BLaER1 (cell line): ENCODE measurements around the gene SNX5.
A peak's percentile ranks its signal among the peaks of the same experiment; 100 is the strongest.

Source experiments
- H3K27ac ChIP-seq: shearing (Covaris generic); formaldehyde crosslinking; 2 replicates; pipeline ENCODE4 v1.8.1; 2022
- H3K27me3 ChIP-seq: shearing (Covaris generic); formaldehyde crosslinking; 2 replicates; pipeline ENCODE4 v1.8.1; 2022
- H3K36me3 ChIP-seq: shearing (Covaris generic); formaldehyde crosslinking; 2 replicates; pipeline ENCODE4 v1.8.1; 2022
- H3K4me1 ChIP-seq: shearing (Covaris generic); formaldehyde crosslinking; 2 replicates; pipeline ENCODE4 v1.8.1; 2022
- H3K4me2 ChIP-seq: shearing (Covaris generic); formaldehyde crosslinking; 2 replicates; pipeline ENCODE4 v1.8.1; 2022
- H3K4me3 ChIP-seq: shearing (Covaris generic); formaldehyde crosslinking; 2 replicates; pipeline ENCODE4 v1.8.1; 2022
- H3K9ac ChIP-seq: shearing (Covaris generic); formaldehyde crosslinking; 2 replicates; pipeline ENCODE4 v1.8.1; 2022
- H3K9me3 ChIP-seq: shearing (Covaris generic); formaldehyde crosslinking; 2 replicates; pipeline ENCODE4 v1.8.1; 2022
- H4K20me1 ChIP-seq: shearing (Covaris generic); formaldehyde crosslinking; 2 replicates; pipeline ENCODE4 v1.8.1; 2022
- Cebpa-rat ChIP-seq: shearing (Covaris generic); IDR thresholded peaks from 2 replicates; pipeline ENCODE4 v1.8.1; 2022

Gene SNX5

DNA sequence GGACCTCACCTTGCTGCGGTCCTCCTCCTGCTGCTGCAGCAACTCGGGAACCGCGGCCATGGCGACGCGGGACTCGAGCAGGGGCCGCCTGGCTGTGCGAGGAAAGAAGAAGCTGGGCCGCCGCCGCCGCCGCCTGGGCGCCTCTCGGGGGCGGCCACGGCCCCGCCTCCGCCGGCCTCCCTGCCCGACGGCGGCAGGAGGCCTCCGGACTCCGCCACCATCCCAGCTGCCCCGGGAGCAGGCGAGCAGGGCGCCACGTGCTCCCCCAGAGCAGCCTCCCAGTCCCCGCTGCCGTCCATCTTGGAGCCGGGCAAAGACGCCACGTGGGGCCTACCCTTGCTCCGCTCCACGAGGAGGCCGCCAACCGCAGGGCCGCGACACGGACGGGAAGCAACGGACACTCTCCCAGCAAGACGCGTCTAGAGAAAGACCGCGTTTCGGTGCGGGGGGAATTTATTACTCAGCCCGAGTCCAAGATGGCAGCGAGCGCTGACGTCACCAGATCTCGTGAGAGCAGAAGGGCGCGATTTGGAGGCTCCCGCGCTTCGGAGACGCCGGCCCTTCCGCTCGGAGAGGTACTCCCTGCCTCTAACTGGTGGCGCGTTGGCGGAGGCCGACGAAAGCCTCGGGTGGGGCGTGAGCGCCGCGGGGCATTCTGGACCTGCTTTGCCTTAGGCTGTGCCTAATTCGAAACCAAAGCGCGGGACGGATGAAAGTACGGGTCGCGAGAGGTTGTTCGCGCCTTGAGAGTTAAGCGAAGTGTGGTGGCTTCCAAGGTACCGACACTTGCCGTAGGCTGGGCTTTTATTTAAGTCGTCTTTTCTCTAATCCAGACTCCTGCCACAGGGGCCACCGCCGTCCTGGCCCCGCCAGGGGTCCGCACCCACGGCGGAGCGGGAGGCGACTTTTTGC, at the start of gene SNX5, which contains the start of gene MGME1:
Gene SNX5 (minus strand): TSS at position 429 of the 912 bp plus-strand sequence. CDS start 369 bp downstream, at position 60.
Gene MGME1 (plus strand): TSS at position 653 of the 912 bp plus-strand sequence. CDS start 842 bp downstream, outside the sequence.
- H3K27ac ChIP-seq = peak within 1 kb of the TSS; percentile 100
- H3K4me3 ChIP-seq = peak within 1 kb of the TSS; percentile 92
- no peaks in the 10 kb centered on the region for H3K9me3 ChIP-seq
- H3K9ac ChIP-seq = peak within 1 kb of the TSS; percentile 100
- H3K4me2 ChIP-seq = peak within 1 kb of the TSS; percentile 96
- TF ChIP-seq Cebpa-rat = no peak
- H3K27me3 ChIP-seq = no peaks in the 10 kb centered on the region
- peaks cover 33% of the 10 kb centered on the region for H3K36me3 ChIP-seq
- peaks cover 39% of the 10 kb centered on the region for H3K4me1 ChIP-seq
- H4K20me1 ChIP-seq = peaks cover 47% of the 10 kb centered on the region

DNA sequence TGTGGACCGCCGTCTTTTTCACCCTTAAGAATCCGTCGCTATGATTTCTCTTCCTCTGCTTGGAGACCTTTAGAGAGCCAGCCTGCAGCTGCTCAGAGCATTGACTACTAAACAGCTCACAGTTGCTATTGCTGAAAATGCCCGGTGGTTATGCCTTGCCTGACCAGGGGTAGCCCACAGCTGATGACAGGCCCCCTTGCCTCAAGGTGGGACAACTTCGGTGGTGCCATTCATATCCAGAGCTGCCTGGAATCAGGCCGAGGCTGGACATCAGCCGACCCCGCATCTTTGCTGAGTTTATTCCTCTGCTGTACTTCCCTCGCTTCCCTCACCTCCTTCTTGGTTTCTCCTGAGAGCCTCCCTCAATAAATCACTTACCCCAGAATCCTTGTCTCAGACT, 49.5 kb upstream of the SNX5 start:
- Histone ChIP-seq H3K36me3 (no peaks in the 10 kb centered on the region), H3K4me3 (no peak overlapping the region), H4K20me1 (no peaks in the 10 kb centered on the region), H3K4me1 (no peaks in the 10 kb centered on the region), H3K27me3 (no peaks in the 10 kb centered on the region), H3K4me2 (no peak overlapping the region), H3K9me3 (peaks cover 4% of the 10 kb centered on the region; the same call in 1 of the 2 replicates), H3K9ac (no peak overlapping the region), H3K27ac (no peak overlapping the region)
- TF ChIP-seq Cebpa-rat = no peak

DNA sequence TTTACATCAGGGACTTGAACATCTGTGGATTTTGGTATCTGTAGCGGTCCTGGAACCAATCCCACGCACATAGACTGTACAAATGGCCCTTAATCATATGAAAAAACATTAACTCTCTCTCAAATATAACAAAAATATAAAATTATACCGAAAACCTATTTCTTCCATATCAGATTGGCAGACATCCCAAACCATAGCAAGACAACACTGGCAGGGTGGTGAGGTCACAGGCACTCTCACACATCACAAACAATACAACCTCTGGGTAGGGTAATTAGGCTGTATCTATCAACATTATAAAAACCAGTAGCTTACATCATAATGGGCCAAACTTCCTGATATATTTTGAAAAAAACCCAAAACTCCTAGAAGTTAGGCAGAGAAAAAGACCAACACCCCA, 48.2 kb upstream of the SNX5 start:
- Histone ChIP-seq H3K36me3 (no peaks in the 10 kb centered on the region), H3K4me1 (no peaks in the 10 kb centered on the region), H3K4me3 (no peak overlapping the region)

DNA sequence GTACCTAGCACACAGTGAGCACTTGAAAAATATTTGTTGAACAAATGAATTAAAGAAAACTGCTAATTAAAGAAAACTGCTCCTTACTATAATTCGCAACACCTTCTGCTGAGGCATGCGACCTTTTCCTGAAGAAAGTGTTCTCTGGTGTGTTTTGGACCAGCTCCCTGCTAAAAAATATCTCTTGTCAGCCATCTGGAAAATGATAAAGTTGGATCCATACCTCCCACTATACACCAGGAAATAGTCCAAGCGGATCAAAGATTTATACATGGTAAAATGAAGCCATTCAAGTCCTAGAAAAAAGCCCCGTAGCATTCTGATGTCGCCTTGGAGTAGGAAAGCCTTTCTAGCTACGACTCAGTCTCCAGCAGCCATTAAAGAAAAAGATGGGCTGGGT, 45.8 kb upstream of the SNX5 start:
- no peak for TF ChIP-seq Cebpa-rat
- H3K9ac ChIP-seq = no peak overlapping the region
- no peaks in the 10 kb centered on the region for H4K20me1 ChIP-seq
- no peak overlapping the region for H3K4me3 ChIP-seq
- H3K36me3 ChIP-seq = no peaks in the 10 kb centered on the region
- H3K9me3 ChIP-seq = no peaks in the 10 kb centered on the region
- H3K4me1 ChIP-seq = no peaks in the 10 kb centered on the region
- H3K4me2 ChIP-seq = no peak overlapping the region
- H3K27me3 ChIP-seq = no peaks in the 10 kb centered on the region
- no peak overlapping the region for H3K27ac ChIP-seq

More for the DNA sequence above, 48.2 kb upstream of the SNX5 start:
- no peaks in the 10 kb centered on the region; the same call in 1 of the 2 replicates for H3K9me3 ChIP-seq
- H3K27ac ChIP-seq = no peak overlapping the region
- no peak for TF ChIP-seq Cebpa-rat
- no peak overlapping the region for H3K4me2 ChIP-seq
- H4K20me1 ChIP-seq = no peaks in the 10 kb centered on the region
- H3K9ac ChIP-seq = no peak overlapping the region
- no peaks in the 10 kb centered on the region for H3K27me3 ChIP-seq

DNA sequence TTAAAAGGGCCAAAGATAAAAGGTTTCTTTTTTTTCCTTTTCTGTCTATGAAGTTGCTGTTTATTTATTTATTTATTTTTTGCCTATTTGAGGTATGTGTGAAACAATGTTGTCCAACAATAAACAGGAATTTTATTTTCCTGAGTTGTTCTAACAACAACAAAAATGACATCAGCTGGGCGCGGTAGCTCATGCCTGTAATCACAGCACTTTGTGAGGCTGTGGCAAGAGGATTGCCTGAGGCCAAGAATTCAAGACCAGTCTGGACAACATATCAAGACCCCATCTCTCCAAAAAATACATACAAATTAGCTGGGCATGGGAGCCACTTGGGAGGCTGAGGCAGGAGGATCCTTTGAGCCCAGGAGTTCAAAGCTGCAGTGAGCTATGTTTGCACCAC, 44.3 kb upstream of the SNX5 start:
- Histone ChIP-seq H3K27me3 (no peaks in the 10 kb centered on the region), H3K36me3 (no peaks in the 10 kb centered on the region), H3K4me1 (no peaks in the 10 kb centered on the region), H3K4me2 (no peak overlapping the region), H3K9me3 (no peaks in the 10 kb centered on the region), H3K9ac (no peak overlapping the region), H4K20me1 (no peaks in the 10 kb centered on the region), H3K27ac (no peak overlapping the region), H3K4me3 (no peak overlapping the region)
- no peak for TF ChIP-seq Cebpa-rat

DNA sequence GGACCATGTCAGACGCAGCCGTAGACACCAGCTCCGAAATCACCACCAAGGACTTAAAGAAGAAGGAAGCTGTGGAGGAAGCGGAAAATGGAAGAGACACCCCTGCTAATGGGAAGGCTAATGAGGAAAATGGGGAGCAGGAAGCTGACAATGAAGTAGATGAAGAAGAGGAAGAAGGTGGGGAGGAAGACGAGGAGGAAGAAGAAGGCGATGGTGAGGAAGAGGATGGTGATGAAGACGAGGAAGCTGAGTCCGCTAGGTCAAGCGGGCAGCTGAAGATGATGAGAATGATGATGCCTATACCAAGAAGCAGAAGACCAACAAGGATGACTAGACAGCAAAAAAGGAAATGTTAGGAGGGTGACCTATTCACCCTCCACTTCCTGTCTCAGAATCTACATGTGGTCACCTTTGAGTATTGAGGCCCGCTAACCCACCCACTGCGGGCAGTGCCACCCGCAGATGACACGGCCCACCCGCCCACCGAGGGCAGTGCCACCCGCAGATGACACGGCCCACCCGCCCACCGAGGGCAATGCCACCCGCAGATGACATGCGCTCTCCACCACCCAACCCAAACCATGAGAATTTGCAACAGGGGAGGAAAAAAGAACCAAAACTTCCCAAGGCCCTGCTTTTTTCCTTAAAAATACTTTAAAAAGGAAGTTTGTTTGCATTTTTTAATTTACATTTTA, 43.5 kb upstream of the SNX5 start:
- Histone ChIP-seq H3K27ac (no peak overlapping the region), H3K4me1 (no peaks in the 10 kb centered on the region), H3K9ac (no peak overlapping the region), H3K4me3 (no peak overlapping the region), H3K9me3 (no peaks in the 10 kb centered on the region), H3K27me3 (no peaks in the 10 kb centered on the region), H4K20me1 (no peaks in the 10 kb centered on the region), H3K4me2 (no peak overlapping the region), H3K36me3 (no peaks in the 10 kb centered on the region)
- TF ChIP-seq Cebpa-rat = no peak

DNA sequence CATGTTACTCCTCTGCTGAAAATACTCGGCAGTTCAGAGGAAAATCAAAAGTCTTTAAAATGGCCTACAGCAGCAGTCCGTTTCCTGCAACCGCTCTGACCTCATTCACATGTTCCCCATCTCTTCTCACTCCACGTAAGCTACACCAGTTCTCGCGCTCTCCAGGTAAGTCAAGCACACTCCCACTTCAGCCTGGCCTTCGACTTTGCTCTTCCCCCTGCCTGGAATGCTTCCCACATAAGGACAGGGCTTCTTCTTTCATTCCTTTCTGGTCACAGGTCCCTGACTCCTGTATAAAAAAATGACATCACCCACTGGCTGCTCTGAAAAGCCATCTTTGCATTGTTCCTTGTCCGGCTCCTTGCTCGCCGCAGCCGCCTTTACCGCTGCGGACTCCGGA, 42.9 kb upstream of the SNX5 start:
- Histone ChIP-seq H3K4me2 (no peak overlapping the region), H3K4me1 (no peaks in the 10 kb centered on the region), H3K9ac (no peak overlapping the region), H3K36me3 (no peaks in the 10 kb centered on the region), H3K4me3 (no peak overlapping the region), H4K20me1 (no peaks in the 10 kb centered on the region), H3K27ac (no peak overlapping the region), H3K9me3 (no peaks in the 10 kb centered on the region), H3K27me3 (no peaks in the 10 kb centered on the region)
- TF ChIP-seq Cebpa-rat = no peak

DNA sequence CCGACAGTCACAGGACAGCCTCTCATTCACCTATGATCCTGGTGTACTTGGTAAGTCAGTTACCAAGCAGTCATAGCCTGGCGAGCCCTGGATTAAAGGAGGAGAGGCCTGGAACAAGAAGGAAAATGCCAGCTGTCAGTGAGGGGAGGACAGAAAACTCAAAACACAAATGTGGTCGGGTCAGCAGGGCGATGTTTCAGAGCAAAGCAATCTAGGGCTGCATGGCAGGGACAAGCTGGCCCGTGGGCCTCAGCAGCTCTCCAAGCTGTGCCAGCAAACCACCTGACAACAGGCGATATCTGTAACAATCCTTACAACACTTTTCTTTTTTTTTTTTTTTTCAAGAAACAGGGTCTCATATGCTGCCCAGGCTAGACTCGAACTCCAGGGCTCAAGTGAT, 40.5 kb upstream of the SNX5 start:
- no peak overlapping the region for H3K27ac ChIP-seq

DNA sequence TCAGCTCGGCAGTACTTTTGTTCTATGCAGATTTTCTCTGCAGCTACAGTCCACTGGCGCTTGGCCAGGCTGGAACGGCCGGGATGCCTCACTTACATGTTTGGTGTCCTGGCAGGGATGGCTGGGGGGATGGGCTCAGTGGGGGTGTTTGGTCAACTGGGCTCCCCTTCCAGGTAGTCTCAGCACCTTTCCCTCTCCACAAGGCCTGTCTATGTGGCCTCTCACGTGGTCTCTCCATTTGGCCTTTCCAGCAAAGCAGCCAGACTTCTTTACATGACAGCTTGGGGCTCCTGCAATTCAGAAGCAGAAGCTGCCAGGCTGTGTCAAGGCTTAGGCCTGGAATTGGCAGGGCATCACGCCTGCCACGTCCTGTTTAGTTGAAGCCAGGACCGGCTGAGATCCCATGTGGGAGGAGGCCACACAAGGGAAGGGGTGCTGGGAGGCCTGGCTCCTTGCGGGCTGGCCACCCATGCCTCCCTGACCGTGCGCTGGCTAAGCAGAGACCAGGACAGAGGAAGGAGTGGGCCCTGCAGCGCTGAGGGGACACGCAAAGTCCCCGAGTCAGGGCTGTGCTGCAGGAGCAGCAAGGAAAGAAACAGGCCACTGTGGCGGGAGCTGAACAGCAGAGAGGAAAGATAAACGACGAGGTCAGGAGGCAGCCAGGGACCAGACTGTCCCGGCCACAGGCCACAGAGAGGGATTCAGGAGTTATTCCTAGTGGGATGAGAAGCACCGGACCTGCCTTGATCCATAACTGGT, 39.1 kb upstream of the SNX5 start:
- Histone ChIP-seq H4K20me1 (no peaks in the 10 kb centered on the region), H3K27me3 (no peaks in the 10 kb centered on the region), H3K4me2 (no peak overlapping the region), H3K9ac (no peak overlapping the region), H3K4me1 (no peaks in the 10 kb centered on the region; the same call in 1 of the 2 replicates), H3K9me3 (no peaks in the 10 kb centered on the region), H3K4me3 (no peak overlapping the region), H3K36me3 (no peaks in the 10 kb centered on the region), H3K27ac (no peak overlapping the region)
- no peak for TF ChIP-seq Cebpa-rat

More for the DNA sequence above, 40.5 kb upstream of the SNX5 start:
- no peak overlapping the region for H3K4me2 ChIP-seq
- H4K20me1 ChIP-seq = no peaks in the 10 kb centered on the region
- no peak overlapping the region for H3K9ac ChIP-seq
- no peak for TF ChIP-seq Cebpa-rat
- H3K27me3 ChIP-seq = no peaks in the 10 kb centered on the region
- no peak overlapping the region for H3K4me3 ChIP-seq
- H3K9me3 ChIP-seq = no peaks in the 10 kb centered on the region
- no peaks in the 10 kb centered on the region for H3K4me1 ChIP-seq
- no peaks in the 10 kb centered on the region for H3K36me3 ChIP-seq
